Large intestine (tissue), 3 donors: ENCODE measurements around the gene COPZ2. TPM values are rescaled to one million over a fixed set of nuclear protein-coding genes. Genes with fewer than 3 reads are reported as not detected.
"Not testable (repeated sequence)": the region's sequence is repeated elsewhere in the genome, so short reads cannot be mapped to it uniquely, and the experiment has no call there.

Experiments used
- DNase-seq, 2 donors: peaks; one replicate each; pipeline versions ENCODE4 v3.0.0 to v3.0.0-alpha.2; 2013
- H3K27ac ChIP-seq: one replicate; pipeline ENCODE4 v1.5.1; 2013; ENCODE audit warnings: low read length
- H3K27me3 ChIP-seq: 2 replicates; pipeline ENCODE4 v1.6.1; 2013; ENCODE audit warnings: low read length; ENCODE audit not compliant: control insufficient read depth, insufficient read depth
- H3K36me3 ChIP-seq: 2 replicates; pipeline ENCODE4 v1.6.1; 2013; ENCODE audit warnings: low read length; ENCODE audit not compliant: control insufficient read depth, insufficient read depth
- H3K4me1 ChIP-seq: one replicate; pipeline ENCODE4 v1.6.1; 2013; ENCODE audit warnings: low read length; ENCODE audit not compliant: control insufficient read depth, insufficient read depth
- H3K4me3 ChIP-seq: one replicate; pipeline ENCODE4 v1.5.1; 2013; ENCODE audit warnings: low read length
- H3K9me3 ChIP-seq: one replicate; pipeline ENCODE4 v1.6.1; 2013; ENCODE audit warnings: mild to moderate bottlenecking, low read depth, low read length, moderate library complexity; ENCODE audit not compliant: control insufficient read depth
- WGBS: methylation state at CpG from one replicate; pipeline ENCODE4 v1.1.5; 2013; ENCODE audit warnings: low lambda C conversion rate; ENCODE audit not compliant: insufficient coverage; 5-methylcytosine and 5-hydroxymethylcytosine counted together
- polyA plus RNA-seq: library from polyadenylated mRNA; unstranded; fragments of 120-200 nt; gene quantifications from one replicate; pipeline ENCODE4 v1.2.1, GENCODE V29; 2013

The COPZ2 gene
- polyA plus RNA-seq, 1 donor, result 13.2 TPM

DNA sequence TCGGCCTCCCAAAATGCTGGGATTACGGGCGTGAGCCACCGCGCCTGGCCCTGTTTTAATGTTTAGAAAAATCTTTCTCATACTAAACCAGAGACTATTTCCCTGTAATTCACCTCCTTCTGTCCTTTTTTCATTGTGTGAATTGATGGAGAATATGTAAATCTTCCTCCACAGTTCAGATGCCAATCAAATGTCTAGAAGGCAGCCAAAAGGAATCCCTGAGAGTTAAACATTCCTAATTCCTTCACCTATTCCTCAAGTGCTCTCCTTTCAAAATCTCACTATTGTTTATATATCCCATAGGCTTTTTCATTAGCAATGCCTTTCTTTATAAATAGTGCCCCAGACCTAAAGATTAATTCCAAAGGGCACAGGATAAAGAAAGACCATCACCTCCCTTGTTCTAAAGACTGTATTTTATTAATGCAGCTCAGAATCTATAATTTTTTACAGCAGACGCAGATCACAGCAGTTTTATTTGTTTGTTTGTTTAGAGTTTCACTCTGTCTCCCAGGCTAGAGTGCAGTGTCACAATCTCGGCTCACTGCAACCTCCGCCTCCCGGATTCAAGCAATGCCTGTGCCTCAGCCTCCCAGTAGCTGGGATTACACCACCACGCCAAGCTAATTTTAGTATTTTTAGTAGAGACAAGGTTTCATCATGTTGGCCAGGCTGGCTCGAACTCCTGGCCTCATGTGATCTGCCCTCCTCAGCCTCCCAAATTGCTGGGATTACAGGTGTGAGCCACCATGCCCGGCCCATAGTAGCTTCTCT, 30.5 kb downstream of the COPZ2 start:
- DNase-seq, result no peak
- Histone ChIP-seq H3K36me3 (no peaks in the 10 kb centered on the region), H3K4me1 (peaks cover 17% of the 10 kb centered on the region), H3K27me3 (peaks cover 9% of the 10 kb centered on the region), H3K4me3 (no peak overlapping the region), H3K27ac (no peak overlapping the region), H3K9me3 (no peaks in the 10 kb centered on the region)
- WGBS, result no CpG with 5 or more reads among the region's 12 CpGs

DNA sequence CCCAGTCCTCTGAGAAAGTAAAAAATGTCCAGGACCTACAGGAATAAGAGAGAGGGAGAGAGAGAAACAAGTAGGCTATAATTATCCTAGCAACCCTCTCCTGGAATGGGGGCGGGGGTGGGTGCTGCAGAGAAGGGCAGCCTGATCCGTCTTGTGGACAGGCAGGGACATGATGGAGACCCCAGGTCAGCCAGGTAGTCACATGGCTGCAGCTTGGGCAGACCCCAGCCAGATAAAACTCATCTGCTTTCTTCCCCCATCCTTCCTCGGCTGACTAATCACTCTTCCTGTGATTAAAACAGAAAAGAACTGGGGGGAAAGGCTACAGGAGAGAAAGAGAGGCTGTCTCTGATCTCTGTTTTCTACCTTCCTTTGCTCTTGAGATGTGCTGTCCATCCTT, 32.6 kb downstream of the COPZ2 start:
- H3K4me3 ChIP-seq, result no peak overlapping the region
- peaks cover 15% of the 10 kb centered on the region for H3K4me1 ChIP-seq
- H3K27me3 ChIP-seq, result no peaks in the 10 kb centered on the region
- WGBS, result no CpG with 5 or more reads among the region's 3 CpGs
- DNase-seq, result no peak
- H3K27ac ChIP-seq, result no peak overlapping the region
- H3K36me3 ChIP-seq, result no peaks in the 10 kb centered on the region
- H3K9me3 ChIP-seq, result no peaks in the 10 kb centered on the region

DNA sequence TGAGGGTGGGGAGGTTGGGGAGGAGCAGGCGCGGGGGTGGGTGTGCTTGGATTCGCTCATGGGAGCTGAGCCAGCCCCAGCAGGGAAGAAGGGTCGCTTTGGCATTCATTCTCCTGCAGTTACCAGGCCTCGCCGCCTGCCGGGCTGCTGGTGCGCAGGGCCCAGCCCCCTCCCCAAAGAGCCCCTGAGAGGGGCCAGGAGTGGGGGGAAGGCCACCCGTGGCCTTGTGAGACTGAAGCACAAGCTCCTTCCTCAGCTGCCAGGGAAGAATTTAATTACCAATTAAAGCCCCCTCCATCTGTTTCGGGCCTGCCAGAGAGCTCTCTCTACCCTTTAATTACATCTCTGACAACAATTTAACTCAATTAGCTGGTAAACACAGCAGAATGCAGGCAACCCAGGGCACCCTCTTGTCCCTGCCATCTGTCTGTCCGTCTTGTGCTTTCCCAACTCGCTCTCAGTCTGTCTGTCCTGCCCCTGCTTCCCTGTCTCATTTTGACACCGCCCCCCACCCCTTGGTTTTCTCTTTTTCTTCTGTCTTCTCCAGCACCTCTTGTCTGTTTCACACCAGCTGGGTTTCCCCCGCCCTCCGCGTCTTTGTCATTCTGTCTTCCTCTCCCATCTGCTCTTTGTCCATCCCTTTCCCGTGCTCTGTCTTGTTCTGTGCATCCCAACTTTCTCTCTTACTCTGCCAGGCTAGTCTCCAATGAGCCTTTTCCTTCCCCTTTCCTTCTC, 34.0 kb downstream of the COPZ2 start:
- WGBS, result 74% methylated on average over 7 of the region's 17 CpGs
- no peaks in the 10 kb centered on the region for H3K27me3 ChIP-seq
- peak overlapping the region; percentile 32 for H3K27ac ChIP-seq
- peaks cover 19% of the 10 kb centered on the region for H3K4me1 ChIP-seq
- H3K9me3 ChIP-seq, result no peaks in the 10 kb centered on the region
- no peaks in the 10 kb centered on the region for H3K36me3 ChIP-seq
- H3K4me3 ChIP-seq, result no peak overlapping the region
- DNase-seq, result peak in 1 of 2 donors; percentile 24

DNA sequence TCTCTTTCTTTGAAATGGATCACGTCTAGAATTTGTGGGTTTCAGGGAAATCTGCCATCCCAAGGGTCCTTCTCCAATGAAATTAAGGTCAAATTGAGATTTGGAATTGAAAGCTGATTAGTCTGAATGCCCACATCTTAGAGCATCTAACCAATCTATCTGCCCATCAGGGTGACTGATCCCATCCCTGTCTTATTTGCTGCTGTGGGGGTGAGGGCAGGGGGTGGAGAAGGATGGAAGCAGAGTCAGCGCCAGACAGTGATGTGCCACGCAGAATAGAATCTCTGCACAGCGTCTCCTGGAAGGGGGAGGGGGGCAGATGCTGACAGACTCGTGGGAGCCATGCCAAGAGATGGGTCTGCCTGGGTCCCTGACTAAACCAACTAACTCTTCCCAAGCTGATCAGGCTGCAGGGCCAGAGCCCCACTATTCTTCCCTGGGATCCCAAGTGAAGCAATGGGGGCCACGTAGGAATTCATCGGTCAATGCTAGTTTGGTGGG, 34.6 kb downstream of the COPZ2 start:
- peaks cover 19% of the 10 kb centered on the region for H3K4me1 ChIP-seq
- no peak overlapping the region for H3K4me3 ChIP-seq
- WGBS, result no CpG with 5 or more reads among the region's 7 CpGs
- no peaks in the 10 kb centered on the region for H3K36me3 ChIP-seq
- no peaks in the 10 kb centered on the region for H3K27me3 ChIP-seq
- no peaks in the 10 kb centered on the region for H3K9me3 ChIP-seq
- DNase-seq, result peak in 1 of 2 donors; percentile 17
- peak overlapping the region; percentile 74 for H3K27ac ChIP-seq

DNA sequence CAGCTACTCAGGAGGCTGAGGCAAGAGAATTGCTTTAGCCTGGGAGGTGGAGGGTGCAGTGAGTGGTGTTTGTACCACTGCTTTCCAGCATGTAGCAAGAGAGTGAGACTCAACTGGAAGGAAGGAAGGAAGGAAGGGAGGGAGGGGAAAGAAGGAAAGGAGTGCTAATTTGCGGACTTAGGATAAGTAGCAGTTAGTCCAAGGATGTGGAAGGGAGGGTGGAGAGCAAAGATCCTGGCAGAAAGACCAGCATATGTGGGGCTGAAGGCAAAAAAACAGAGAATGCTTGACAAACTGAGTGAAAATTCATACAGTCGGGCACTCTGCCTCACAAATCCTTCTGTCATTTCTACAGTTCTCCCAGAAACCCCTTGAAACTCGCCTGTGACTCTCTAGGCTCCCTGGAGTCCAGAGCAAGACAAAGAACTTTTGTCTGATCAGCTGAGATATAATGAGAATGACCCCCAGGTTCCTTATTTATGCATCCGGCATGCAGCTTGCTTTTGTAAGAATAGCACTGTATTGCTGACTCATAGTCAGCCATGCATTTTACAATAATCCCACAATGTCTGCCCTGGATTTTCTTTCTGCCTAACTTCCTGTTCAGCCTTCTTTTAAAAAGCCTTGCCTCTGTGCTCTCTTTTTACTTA, 35.2 kb downstream of the COPZ2 start:
- Histone ChIP-seq H3K4me1 (peaks cover 19% of the 10 kb centered on the region), H3K27ac (peak overlapping the region; percentile 74), H3K9me3 (no peaks in the 10 kb centered on the region), H3K4me3 (no peak overlapping the region), H3K36me3 (no peaks in the 10 kb centered on the region), H3K27me3 (no peaks in the 10 kb centered on the region)
- 66% methylated on average over 2 of the region's 4 CpGs for WGBS
- peak in 1 of 2 donors; percentile 51 for DNase-seq

GRCh38 chr17:48001657-48002056, 35.9 kb downstream of the COPZ2 start:
- not testable (repeated sequence) for DNase-seq, H3K27me3 ChIP-seq, H3K36me3 ChIP-seq, H3K4me3 ChIP-seq, H3K9me3 ChIP-seq
- H3K4me1 ChIP-seq, result peaks cover 19% of the 10 kb centered on the region
- WGBS, result no CpG with 5 or more reads among the region's 5 CpGs
- peak overlapping the region; percentile 74 for H3K27ac ChIP-seq

DNA sequence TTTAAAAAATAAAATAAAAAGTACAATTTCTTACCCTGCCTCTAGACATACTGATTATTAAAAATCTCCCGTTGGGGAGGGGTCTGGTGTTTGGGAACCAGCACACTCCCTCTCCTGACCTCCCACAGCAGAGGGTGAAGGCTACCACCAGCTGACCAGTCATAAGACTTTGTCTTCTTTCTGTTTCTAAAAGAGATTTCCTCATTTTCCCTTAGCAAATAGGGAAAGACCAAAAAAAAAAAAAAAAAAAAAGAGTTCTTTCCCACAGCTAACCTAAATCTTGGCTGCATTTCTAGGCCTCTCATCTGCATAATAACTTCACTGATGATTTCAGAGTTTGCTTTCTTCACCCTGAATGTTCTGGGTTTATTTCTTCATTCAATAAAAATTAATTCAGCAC, 36.4 kb downstream of the COPZ2 start:
- Histone ChIP-seq H3K4me3 (no peak overlapping the region), H3K9me3 (no peaks in the 10 kb centered on the region), H3K36me3 (no peaks in the 10 kb centered on the region), H3K27ac (no peak overlapping the region), H3K4me1 (peaks cover 19% of the 10 kb centered on the region), H3K27me3 (no peaks in the 10 kb centered on the region)
- DNase-seq, result no peak
- WGBS, result no CpG with 5 or more reads among the region's 1 CpG

DNA sequence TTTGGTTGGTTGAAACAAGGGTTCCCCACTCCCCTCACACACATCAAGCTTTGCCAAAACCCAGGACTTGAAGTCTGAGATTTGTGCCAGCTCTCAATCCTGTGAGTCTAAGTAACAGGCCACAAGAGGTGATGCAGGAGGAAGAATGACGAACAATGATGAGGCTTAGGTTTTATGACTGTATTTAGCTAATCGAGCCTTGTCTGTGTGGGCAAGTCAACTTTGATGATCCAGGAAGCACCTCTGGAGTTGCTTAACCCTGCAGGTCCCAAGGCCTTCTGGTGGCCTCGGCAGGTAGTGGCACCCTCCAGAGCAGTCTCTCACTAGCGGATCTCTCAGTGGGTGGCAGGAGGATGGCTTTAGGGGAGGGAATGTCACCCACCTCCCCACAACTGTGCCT, 38.0 kb downstream of the COPZ2 start:
- H3K4me3 ChIP-seq, result no peak overlapping the region
- DNase-seq, result peak in 1 of 2 donors; percentile 36
- H3K9me3 ChIP-seq, result no peaks in the 10 kb centered on the region
- no peak overlapping the region for H3K27ac ChIP-seq
- H3K4me1 ChIP-seq, result peaks cover 19% of the 10 kb centered on the region
- no peaks in the 10 kb centered on the region for H3K36me3 ChIP-seq
- H3K27me3 ChIP-seq, result peaks cover 2% of the 10 kb centered on the region
- WGBS, result no CpG with 5 or more reads among the region's 4 CpGs

DNA sequence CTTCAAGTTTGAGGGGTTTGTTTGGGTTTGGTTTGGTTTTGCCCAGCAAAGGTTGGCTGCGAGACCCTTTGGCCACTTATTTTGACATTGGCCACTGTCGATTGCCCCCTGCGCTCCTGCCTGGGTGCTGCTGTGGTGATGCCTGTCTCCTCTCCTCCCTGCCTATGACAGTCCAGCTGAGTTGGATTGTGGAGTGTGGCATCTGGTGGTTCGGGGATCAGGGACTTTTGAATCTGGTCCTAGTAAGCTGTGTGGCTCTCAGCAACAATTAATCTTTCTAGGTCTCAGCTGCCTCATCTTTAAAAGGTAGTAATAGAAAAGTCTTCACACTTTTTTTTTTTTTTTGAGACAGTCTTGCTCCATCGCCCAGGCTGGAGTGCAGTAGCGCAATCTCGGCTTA, 39.6 kb downstream of the COPZ2 start:
- Histone ChIP-seq H3K36me3 (no peaks in the 10 kb centered on the region), H3K4me3 (no peak overlapping the region), H3K9me3 (no peaks in the 10 kb centered on the region), H3K27ac (no peak overlapping the region), H3K27me3 (peaks cover 2% of the 10 kb centered on the region), H3K4me1 (peaks cover 17% of the 10 kb centered on the region)
- WGBS, result no CpG with 5 or more reads among the region's 7 CpGs
- no peak for DNase-seq

- Histone ChIP-seq H3K9me3 (no peaks in the 10 kb centered on the region), H3K36me3 (no peaks in the 10 kb centered on the region), H3K27ac (no peak overlapping the region), H3K4me3 (no peak overlapping the region), H3K27me3 (peaks cover 2% of the 10 kb centered on the region), H3K4me1 (peaks cover 13% of the 10 kb centered on the region)
- no peak for DNase-seq
- no CpG with 5 or more reads among the region's 7 CpGs for WGBS
Observed at GRCh38 chr17:47997586-47997985, 40.0 kb downstream of the COPZ2 start.
